ENCODE measurements around the gene OR2H2.
A peak's percentile ranks its signal among the peaks of the same experiment; 100 is the strongest.

The OR2H2 gene

DNA sequence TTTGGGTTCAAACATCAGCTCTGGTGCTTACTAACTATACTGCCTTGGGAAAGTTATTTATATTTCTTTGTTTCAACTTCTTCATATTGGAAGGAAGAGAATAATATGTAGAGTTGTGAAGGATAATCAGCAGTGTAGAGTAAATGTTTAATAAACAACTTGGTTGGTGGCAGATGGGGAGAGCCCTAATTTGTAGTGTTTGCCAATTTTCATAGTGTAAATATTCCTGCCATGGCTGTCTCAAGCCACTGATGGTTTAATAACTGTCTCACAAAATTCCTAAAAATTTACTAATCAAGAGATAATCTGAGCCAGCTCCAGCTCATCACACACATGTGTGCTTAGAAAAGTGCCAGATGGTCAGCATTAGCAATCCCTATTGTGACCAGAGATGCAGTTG, at the start of gene OR2H2:
OR2H2 (plus strand) TSS at position 301 of the 400 bp plus-strand sequence. CDS start 2,824 bp downstream, outside the sequence.
- DNase-seq (ENCODE audit: extremely low read depth in 1 of 2, low read depth in 1 of 2): no peak

DNA sequence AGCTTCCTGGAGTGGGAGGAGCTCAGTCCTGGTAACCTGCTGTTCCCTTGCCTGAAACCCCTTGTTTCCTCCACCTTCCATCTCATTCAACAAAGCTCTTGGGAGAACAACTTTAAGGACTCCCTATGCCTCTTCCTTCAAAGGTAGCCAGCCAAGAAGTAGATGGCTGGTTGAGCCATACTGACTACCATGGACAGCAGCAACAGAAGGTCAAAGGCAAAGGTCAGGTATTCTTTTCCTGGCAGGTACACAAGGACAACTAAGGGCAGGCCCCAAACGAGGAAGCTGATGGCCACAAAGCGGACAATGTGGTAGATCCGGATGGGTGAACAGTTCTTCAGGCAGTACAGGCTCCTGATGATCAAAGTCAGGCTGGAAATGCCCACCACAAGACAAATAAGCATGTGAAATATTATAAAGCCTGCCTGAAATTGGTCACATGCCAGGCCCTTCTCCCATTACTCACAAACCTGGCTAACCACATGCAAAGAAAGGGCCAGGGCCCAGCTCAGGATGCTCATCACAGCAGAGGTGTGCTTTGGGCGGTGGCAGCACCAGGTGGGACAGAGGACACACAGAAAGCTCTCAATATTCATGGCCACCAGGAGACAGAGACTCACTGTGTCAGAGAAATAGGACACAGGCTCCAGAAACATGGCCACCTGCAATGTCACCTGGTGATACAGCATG, 47.1 kb upstream of the OR2H2 start:
- DNase-seq (ENCODE audit: extremely low read depth in 1 of 2, low read depth in 1 of 2): no peak

DNA sequence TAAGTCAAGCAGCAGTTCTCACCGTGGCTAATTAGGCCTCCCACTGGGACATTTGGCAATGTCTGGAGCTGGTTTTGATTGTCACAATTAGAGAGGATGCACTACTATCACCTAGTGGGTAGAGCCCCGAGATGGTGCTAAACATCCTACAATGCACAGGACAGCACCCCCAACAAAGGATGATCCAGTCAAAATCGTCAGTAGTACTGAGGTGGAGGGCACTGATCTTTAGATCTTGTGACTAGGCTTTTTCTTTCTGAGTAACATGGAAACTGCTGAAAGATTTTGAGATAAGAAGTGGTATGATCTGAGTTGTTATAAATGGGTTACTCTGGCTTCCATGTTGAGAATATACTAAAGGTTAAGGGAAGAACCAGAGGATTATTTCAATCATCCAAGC, 37.3 kb upstream of the OR2H2 start:
- DNase-seq (ENCODE audit: extremely low read depth in 1 of 2, low read depth in 1 of 2): no peak

DNA sequence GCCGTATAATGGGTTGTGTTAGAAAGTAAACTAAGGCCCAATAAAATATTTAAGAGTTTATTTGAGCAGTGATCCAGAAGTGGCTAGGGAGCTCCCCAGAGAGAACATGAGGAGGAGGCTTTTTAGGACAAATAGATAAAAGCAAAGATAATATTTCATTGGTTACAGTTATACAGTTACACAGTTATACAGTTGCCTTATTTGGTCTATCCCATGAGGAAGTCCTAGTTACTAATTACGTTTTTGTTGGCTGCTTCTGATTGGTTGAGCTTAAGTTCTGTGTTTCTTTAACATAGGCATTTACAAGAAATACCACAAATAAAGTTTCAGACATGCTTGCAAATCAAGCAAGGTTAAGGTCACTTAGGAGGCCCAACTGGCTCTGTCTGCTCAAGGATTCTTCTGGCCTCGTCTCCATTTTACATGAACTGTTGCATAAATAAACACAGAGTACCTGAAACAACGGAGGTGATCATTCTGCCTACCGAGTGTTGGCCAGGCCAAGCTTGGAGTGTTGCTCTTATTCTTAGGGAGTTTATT, 32.3 kb upstream of the OR2H2 start:
- no peak for DNase-seq (ENCODE audit: extremely low read depth in 1 of 2, low read depth in 1 of 2)

DNA sequence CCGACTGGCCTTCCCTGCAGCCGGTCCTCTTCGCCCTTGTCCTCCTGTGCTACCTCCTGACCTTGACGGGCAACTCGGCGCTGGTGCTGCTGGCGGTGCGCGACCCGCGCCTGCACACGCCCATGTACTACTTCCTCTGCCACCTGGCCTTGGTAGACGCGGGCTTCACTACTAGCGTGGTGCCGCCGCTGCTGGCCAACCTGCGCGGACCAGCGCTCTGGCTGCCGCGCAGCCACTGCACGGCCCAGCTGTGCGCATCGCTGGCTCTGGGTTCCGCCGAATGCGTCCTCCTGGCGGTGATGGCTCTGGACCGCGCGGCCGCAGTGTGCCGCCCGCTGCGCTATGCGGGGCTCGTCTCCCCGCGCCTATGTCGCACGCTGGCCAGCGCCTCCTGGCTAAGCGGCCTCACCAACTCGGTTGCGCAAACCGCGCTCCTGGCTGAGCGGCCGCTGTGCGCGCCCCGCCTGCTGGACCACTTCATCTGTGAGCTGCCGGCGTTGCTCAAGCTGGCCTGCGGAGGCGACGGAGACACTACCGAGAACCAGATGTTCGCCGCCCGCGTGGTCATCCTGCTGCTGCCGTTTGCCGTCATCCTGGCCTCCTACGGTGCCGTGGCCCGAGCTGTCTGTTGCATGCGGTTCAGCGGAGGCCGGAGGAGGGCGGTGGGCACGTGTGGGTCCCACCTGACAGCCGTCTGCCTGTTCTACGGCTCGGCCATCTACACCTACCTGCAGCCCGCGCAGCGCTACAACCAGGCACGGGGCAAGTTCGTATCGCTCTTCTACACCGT, 31.5 kb upstream of the OR2H2 start:
- no peak for DNase-seq (ENCODE audit: extremely low read depth in 1 of 2, low read depth in 1 of 2)

DNA sequence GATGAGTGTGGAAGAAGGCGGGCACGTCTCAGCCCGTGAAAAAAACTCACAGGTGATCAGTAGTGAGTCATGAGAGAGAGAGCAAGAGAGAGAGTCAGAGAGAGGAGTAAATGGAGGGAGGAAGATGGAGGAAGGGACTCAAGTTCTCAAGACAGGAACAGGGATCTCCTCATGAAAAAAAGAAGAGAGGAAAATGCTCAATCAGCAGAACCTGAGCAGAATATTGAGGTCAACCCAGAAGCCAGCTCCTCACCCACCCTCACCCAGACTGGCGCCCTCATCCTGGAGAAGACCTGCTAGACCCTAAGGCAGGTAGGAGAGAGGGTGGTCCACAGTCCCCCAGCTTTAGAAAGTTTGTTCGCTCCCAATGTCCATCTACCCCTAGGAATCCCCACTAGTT, 30.2 kb upstream of the OR2H2 start:
- DNase-seq (ENCODE audit: extremely low read depth in 1 of 2, low read depth in 1 of 2): no peak

DNA sequence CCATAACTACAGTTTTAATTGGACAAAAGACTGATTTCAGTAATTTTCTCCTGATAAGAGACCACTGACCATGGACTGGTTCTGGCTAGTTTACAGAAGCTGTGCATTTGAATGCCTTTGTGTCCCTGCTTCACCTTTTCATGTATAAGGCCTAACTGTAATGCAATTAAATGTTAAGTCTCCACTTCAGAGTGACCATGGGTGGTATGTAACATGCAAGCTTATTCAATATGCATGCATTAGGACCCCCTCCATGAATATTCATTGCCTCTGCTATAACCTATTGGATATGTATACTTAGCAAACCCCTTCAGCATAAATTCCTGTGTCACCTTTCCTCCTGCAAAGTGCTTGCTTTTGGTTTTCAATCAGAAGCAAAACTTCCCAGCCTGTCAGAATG, 27.6 kb upstream of the OR2H2 start:
- DNase-seq (ENCODE audit: extremely low read depth in 1 of 2, low read depth in 1 of 2): no peak

DNA sequence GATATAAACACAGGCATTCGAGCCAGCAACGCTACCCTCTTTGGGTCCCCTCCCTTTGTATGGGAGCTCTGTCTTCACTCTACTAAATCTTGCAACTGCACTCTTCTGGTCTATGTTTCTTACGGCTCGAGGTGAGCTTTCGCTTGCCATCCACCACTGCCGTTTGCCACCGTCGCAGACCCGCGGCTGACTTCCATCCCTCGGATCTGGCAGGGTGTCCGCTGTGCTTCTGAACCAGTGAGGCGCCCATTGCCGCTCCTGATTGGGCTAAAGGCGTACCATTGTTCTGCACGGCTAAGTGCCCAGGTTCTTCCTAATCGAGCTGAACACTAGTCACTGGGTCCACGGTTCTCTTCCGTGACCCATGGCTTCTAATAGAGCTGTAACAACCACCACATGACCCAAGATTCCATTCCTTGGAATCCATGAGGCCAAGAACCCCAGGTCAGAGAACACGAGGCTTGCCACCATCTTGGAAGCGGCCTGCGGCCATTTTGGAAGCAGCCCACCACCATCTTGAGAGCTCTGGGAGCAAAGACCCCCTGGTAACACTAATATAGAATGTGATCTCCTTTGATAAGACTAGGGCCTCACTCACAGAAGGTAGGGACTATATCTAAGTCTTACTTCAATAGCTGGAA, 26.4 kb upstream of the OR2H2 start:
- DNase-seq (ENCODE audit: extremely low read depth in 1 of 2, low read depth in 1 of 2): no peak

DNA sequence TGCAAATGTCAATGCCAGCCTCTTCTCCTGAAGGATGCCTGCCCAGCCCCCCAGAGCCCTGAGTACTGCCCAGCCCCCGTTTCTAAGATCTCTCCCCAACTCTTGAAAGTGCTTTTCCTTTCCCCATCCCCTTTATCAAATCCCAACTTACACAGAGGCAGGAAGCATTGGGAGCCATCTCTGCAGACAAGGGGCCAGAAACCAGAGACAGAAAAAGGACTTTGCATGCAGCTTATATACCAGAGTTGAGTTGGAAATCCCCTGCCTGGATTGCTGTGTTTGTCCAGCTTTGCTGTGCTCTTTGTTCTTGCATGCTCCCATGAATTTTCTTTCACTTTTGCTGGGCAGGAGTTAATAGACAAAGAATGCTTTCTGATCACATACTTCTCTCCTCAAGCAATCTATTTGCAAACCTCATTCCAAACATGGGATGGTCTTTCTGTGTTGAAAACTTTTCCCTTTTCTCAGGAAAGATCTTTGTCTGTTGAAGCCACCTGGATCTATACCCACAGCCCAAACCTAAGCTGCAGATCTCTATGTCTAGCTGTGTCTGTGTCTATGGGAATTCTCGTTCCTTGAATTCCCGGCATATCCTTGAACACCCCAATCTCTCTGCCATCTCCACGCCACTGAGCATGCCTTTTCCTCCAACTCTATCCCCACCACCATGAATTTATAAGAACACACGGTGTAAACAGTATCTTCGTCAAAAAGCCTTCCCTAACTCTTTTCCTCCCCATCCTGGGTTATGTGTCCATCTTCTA, 25.2 kb upstream of the OR2H2 start, which contains the start of gene UBD:
UBD (minus strand) TSS at position 209 of the 764 bp plus-strand sequence; CDS start at position 178, 31 bp downstream.
- no peak for DNase-seq (ENCODE audit: extremely low read depth in 1 of 2, low read depth in 1 of 2)

DNA sequence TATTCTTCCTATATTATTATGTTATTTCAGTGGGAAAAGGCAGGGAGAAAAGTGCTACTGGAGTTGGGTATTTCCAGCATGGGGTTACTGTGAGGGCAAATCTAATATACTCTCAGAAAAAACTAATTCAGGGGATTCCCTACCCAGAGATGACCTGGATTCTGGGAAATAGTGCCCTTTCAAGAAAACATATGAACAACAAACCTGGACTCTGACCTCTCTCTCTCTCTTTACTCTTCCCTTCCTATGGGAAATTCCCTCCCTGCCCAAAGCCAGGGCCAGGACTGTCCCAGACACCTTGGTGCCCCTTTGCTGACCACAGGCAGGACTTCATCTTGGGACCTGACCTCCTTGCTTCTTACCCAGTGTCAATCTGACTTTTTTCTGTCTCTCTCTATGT, 23.8 kb upstream of the OR2H2 start:
- DNase-seq (ENCODE audit: extremely low read depth in 1 of 2, low read depth in 1 of 2): no peak

DNA sequence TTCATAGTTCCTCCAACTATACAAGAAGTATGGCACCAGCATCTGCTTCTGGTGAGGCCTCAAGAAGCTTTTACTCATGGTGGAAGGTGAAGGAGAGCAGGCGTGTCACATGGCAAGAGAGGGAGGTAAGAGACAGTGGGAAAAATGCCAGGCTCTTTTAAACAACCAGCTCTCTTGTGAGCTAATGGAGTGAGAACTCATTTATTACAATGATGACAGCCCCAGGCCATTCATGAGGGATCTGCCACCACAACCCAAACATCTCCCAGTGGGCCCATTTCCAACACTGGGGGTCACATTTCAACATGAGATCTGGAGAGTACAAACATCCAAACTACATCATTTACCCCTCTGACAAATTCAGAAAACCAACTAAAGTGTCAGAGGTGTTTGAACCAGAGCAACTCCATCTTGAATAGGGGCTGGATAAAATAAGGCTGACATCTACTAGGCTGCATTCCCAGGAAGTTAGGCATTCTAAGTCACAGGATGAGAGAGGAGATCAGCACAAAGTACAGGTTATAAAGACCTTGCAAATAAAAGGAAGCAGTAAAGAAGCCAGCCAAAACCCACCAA, 23.2 kb upstream of the OR2H2 start:
- DNase-seq (ENCODE audit: extremely low read depth in 1 of 2, low read depth in 1 of 2): no peak

DNA sequence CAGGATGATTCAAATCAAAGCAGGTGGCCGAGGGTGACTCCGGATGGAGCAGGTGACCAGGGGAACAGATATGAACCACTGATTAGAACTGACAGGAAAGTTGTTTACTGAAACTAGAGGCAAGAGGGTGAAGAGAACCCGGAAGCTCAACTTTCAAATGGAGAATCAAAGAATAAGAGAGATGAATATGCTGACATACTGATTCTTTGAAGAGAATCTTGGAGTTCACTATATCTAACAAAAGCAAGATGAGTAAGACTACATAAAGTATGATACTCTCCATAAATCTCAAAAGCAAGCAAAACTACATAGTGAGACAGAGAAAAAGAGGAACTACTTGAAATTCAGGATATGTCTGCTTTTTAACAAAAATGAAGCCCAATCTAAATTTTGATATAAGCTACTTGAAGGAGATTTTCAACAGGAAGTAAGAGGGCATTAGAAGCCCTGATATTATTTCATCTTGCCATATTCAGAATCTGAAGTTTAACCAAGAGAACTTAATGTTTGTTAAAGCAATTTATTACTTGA, 21.4 kb upstream of the OR2H2 start:
- DNase-seq (ENCODE audit: extremely low read depth in 1 of 2, low read depth in 1 of 2): no peak

DNA sequence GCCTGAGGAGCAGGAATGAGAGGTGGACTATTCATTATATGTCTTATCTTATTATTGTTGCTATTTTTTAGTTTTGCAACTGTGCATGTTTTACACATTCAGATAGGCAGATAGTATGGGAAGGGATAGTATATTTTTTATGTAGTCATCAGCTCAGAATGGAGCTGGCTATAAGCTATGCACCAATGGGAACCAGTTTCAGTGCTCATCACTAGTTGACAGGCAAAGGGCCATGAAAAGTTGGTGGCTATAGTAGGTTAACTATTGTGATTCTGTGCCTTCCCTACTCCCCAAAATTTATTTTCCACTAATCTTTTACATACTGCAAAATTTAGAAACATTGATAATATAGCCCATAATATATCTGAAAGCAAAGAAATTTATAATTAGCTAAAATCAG, 20.0 kb upstream of the OR2H2 start:
- DNase-seq (ENCODE audit: extremely low read depth in 1 of 2, low read depth in 1 of 2): no peak

DNA sequence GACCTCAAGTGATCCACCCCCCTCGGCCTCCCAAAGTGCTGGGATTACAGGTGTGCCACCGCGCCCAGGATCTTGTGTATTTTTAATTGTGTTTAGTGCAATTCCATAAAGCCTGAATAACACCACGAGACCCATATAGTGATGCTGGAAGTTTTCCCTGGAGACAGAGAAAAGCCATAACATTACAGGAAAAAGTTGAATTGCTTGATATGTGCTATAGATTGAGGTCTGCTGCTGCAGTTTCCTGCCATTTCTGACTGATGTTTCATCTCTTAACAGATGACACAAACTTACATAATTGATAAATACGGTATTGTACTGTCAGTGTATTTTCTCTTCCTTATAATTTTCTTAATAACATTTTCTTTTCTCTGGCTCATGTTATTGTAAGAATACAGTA, 18.1 kb upstream of the OR2H2 start:
- DNase-seq (ENCODE audit: extremely low read depth in 1 of 2, low read depth in 1 of 2): no peak

DNA sequence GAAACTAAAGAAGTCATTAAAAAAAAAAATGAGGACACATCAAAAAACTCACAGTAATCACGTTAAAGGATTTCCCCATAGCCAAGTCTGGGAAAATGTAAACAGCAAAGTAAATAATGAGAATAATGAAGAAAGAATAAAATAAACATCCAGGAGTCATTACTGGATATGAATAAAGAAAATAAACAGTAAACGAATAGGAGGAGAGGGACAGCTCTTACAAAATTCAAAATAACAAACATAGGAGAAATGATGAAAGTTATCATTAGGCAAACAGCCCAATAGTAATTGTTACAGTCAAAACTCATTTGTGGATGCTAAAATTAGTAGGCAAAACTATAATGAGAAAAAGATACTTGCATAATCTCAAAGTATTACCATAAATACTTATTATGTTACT, 17.4 kb upstream of the OR2H2 start:
- no peak for DNase-seq (ENCODE audit: extremely low read depth in 1 of 2, low read depth in 1 of 2)

DNA sequence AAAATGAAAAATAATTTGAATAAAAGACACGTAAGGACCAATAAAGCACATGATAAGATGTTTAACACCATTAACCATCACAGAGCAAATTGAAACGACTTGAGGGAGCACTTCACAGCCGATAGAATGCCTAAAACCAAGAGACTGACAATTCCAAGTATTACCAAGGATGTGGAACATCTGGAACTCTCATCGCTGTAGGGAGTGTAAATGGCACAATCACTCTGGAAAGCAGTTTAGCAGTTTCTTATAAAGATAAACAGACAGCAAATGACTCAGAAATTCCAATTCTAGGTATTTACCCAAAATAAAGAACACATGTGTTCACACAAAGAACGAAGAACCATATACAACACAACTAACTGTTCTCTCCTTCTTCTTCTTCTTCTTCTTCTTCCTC, 16.9 kb upstream of the OR2H2 start:
- DNase-seq (ENCODE audit: extremely low read depth in 1 of 2, low read depth in 1 of 2): no peak

DNA sequence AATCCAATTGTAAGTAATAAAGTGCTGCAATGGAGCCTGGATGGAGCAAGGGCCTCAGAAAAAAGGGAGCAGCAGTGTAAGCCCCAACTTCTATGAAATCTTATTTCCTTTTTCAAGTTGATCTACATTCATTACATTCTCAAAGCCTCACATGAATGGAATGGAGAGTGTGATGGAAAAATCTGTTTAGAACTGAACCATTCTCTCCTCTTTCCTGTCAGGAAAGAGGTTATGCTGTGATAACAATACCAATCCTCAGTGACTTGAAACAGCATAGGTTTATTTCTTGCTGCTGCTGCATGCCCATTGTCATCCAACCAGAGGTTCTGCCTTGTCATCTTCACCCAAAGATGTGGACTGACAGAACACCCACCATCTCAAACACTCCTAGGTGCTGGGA, 8.9 kb upstream of the OR2H2 start:
- DNase-seq (ENCODE audit: extremely low read depth in 1 of 2, low read depth in 1 of 2): no peak

DNA sequence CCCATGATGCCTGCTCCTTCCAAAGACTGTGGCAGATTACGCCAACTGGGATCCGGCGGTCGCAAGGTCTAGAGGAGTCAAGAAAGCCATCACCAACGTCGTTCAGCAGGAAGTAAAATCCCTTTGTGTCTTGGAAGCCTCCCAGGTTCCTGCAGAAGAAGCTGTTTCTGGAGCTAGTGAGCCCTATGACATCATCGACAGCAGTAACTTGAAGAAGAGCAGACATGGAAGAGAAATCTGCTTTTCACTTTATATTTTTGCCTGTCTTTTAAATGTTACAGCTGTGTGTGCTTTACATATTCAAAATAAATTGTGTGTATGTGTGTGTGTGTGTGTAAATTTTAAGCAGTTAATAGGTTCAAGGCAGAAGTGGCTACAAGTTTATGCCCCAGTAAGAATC, 7.4 kb upstream of the OR2H2 start:
- no peak for DNase-seq (ENCODE audit: extremely low read depth in 1 of 2, low read depth in 1 of 2)

DNA sequence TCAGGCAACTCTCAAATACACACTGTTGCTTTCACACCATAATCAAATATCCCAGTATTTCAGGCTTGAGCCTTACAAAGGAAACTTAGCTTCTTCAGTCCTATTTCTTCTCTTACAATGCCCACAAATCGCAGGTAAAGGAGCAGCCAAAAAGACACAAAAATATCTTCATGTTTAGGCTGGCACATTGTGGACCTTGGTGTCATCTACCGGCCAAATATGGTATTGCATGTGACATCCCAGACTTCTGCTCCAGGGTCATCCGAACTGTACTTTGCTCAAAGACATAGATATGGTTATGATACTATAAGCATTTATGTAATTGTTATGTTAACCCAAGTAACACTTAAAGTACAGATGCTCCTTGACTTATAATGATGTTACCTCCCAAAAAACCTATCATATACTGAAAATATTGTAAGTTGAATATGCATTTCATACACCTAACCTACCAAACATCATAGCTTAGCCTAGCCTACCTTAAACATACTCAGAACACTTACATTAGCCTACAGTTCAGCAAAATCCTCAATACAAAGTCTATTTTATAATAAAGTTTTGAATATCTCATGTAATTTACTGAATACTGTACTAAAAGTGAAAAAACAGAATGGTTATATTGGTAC, 4.6 kb downstream of the OR2H2 start:
- DNase-seq (ENCODE audit: extremely low read depth in 1 of 2, low read depth in 1 of 2): peak; percentile 4 to 14

Data from activated CD8-positive, alpha-beta memory T cell treated with anti-CD3 and anti-CD28 coated beads for 1 hour (primary cell).